ENCODE measurements around the gene CDK15.

DNA sequence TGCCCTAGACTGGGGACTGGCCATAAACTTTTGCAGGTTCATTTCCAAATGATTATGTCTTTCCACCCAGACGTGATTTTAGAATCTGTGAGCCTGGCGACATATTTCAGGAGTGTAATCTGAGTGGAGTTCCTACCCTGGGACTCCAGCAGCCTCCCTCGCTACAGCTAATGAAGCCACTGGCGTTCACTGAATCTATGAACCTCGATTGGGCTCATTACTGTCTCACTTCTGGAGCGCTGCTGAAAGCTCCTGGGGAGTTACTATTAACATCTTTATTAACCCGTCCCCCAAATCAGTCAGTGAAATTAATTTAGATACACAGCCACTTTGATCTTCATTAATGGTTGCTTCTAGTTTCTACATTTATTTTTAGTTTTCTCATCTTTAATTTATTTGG is 56.5 kb downstream of the CDK15 start:
- TF ChIP-seq, protein P1, sequence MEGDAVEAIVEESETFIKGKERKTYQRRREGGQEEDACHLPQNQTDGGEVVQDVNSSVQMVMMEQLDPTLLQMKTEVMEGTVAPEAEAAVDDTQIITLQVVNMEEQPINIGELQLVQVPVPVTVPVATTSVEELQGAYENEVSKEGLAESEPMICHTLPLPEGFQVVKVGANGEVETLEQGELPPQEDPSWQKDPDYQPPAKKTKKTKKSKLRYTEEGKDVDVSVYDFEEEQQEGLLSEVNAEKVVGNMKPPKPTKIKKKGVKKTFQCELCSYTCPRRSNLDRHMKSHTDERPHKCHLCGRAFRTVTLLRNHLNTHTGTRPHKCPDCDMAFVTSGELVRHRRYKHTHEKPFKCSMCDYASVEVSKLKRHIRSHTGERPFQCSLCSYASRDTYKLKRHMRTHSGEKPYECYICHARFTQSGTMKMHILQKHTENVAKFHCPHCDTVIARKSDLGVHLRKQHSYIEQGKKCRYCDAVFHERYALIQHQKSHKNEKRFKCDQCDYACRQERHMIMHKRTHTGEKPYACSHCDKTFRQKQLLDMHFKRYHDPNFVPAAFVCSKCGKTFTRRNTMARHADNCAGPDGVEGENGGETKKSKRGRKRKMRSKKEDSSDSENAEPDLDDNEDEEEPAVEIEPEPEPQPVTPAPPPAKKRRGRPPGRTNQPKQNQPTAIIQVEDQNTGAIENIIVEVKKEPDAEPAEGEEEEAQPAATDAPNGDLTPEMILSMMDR (IDR thresholded peaks at IDR 0.05): no peak
- no peak for TF ChIP-seq EZH2 (IDR thresholded peaks at IDR 0.05; ENCODE audit: borderline replicate concordance, insufficient read depth, low read depth, low read length, poor library complexity, severe bottlenecking)

All from B cell (primary cell).